ENCODE results near the gene ERAS. TPM values are rescaled to one million over a fixed set of nuclear protein-coding genes. Genes with fewer than 3 reads are reported as not detected.

Gene ERAS
- total RNA-seq (2014; rRNA removed; shearing (Covaris generic)): 9.6 TPM in 1 of 2 replicates, not detected in the other

GRCh38 chrX:48826135-48826875, at the start of gene ERAS:
Gene ERAS, plus strand, starts transcription at chrX:48826513. Its CDS starts 2,611 bp downstream, at chrX:48829124.
- in situ Hi-C loops (cut with HindIII; ENCODE audit: low sequenced_read_pairs): no loop called here
- no peak for DNase-seq (ENCODE audit: low spot score)

- DNase-seq (ENCODE audit: low spot score): no peak
- in situ Hi-C loops (cut with HindIII; ENCODE audit: low sequenced_read_pairs): no loop called here
Measured at GRCh38 chrX:48776818-48777439, 49.4 kb upstream of the ERAS start.

GRCh38 chrX:48779399-48779798, 46.9 kb upstream of the ERAS start:
- in situ Hi-C loops (cut with HindIII; ENCODE audit: low sequenced_read_pairs): no loop called here
- DNase-seq (ENCODE audit: low spot score): no peak

GRCh38 chrX:48781705-48782104, 44.6 kb upstream of the ERAS start:
- in situ Hi-C loops (cut with HindIII; ENCODE audit: low sequenced_read_pairs): no loop called here

GRCh38 chrX:48782216-48782615, 44.1 kb upstream of the ERAS start:
- in situ Hi-C loops (cut with HindIII; ENCODE audit: low sequenced_read_pairs): no loop called here
- no peak for DNase-seq (ENCODE audit: low spot score)

More at GRCh38 chrX:48781705-48782104, 44.6 kb upstream of the ERAS start:
- DNase-seq (ENCODE audit: low spot score): no peak

- no peak for DNase-seq (ENCODE audit: low spot score)
Measured at GRCh38 chrX:48782795-48783194, 43.5 kb upstream of the ERAS start.

GRCh38 chrX:48784726-48785125, 41.6 kb upstream of the ERAS start:
- in situ Hi-C loops (cut with HindIII; ENCODE audit: low sequenced_read_pairs): no loop called here
- no peak for DNase-seq (ENCODE audit: low spot score)

More at GRCh38 chrX:48782795-48783194, 43.5 kb upstream of the ERAS start:
- in situ Hi-C loops (cut with HindIII; ENCODE audit: low sequenced_read_pairs): no loop called here

GRCh38 chrX:48785186-48785539, 41.1 kb upstream of the ERAS start:
- DNase-seq (ENCODE audit: low spot score): no peak
- in situ Hi-C loops (cut with HindIII; ENCODE audit: low sequenced_read_pairs): no loop called here

- no peak for DNase-seq (ENCODE audit: low spot score)
- in situ Hi-C loops (cut with HindIII; ENCODE audit: low sequenced_read_pairs): no loop called here
Measured at GRCh38 chrX:48785540-48786214, 40.6 kb upstream of the ERAS start.

GRCh38 chrX:48786341-48786800, 39.9 kb upstream of the ERAS start, which contains the start of gene GATA1:
Gene GATA1, plus strand, starts transcription at chrX:48786590. Its CDS starts 4,520 bp downstream, at chrX:48791110.
- in situ Hi-C loops (cut with HindIII; ENCODE audit: low sequenced_read_pairs): no loop called here
- no peak for DNase-seq (ENCODE audit: low spot score)

GRCh38 chrX:48786825-48787504, 39.3 kb upstream of the ERAS start:
- in situ Hi-C loops (cut with HindIII; ENCODE audit: low sequenced_read_pairs): no loop called here
- no peak for DNase-seq (ENCODE audit: low spot score)

GRCh38 chrX:48787505-48788443, 38.5 kb upstream of the ERAS start:
- in situ Hi-C loops (cut with HindIII; ENCODE audit: low sequenced_read_pairs): no loop called here
- no peak for DNase-seq (ENCODE audit: low spot score)

GRCh38 chrX:48789366-48790220, 36.7 kb upstream of the ERAS start:
- no peak for DNase-seq (ENCODE audit: low spot score)
- in situ Hi-C loops (cut with HindIII; ENCODE audit: low sequenced_read_pairs): no loop called here

- in situ Hi-C loops (cut with HindIII; ENCODE audit: low sequenced_read_pairs): no loop called here
- DNase-seq (ENCODE audit: low spot score): no peak
Measured at GRCh38 chrX:48790477-48790876, 35.8 kb upstream of the ERAS start.

GRCh38 chrX:48791063-48791820, 35.1 kb upstream of the ERAS start:
- in situ Hi-C loops (cut with HindIII; ENCODE audit: low sequenced_read_pairs): no loop called here
- no peak for DNase-seq (ENCODE audit: low spot score)

GRCh38 chrX:48792219-48792618, 34.1 kb upstream of the ERAS start:
- in situ Hi-C loops (cut with HindIII; ENCODE audit: low sequenced_read_pairs): no loop called here
- no peak for DNase-seq (ENCODE audit: low spot score)

- in situ Hi-C loops (cut with HindIII; ENCODE audit: low sequenced_read_pairs): no loop called here
Measured at GRCh38 chrX:48793935-48794334, 32.4 kb upstream of the ERAS start.

More at GRCh38 chrX:48793935-48794334, 32.4 kb upstream of the ERAS start:
- DNase-seq (ENCODE audit: low spot score): no peak

All from G401 (cell line).